Kidney epithelial cell (primary cell): ENCODE measurements around the gene EFR3B. TPM values are rescaled to one million over a fixed set of nuclear protein-coding genes. Genes with fewer than 3 reads are reported as not detected.
"Not testable (repeated sequence)": the region's sequence is repeated elsewhere in the genome, so short reads cannot be mapped to it uniquely, and the experiment has no call there.

Experiments used
- DNase-seq: peaks from one replicate; pipeline ENCODE4 v3.0.0-alpha.2; 2010; ENCODE audit warnings: low read depth
- H3K27me3 ChIP-seq: 2 replicates; pipeline ENCODE4 v1.6.0; 2011; ENCODE audit warnings: low read length; ENCODE audit not compliant: control insufficient read depth, insufficient read depth
- H3K36me3 ChIP-seq: 2 replicates; pipeline ENCODE4 v1.5.1; 2011; ENCODE audit warnings: low read length; ENCODE audit not compliant: control insufficient read depth, insufficient read depth
- H3K4me3 ChIP-seq: 2 replicates; pipeline ENCODE4 v1.5.1; 2011; ENCODE audit warnings: low read depth, mild to moderate bottlenecking, control low read depth, low read length
- total RNA-seq: library from RNA; depleted of rRNA; stranded (reverse); fragments of >200 nt; gene quantifications from 2 replicates; pipeline ENCODE4 v1.2.3, GENCODE V29; 2015
- TF ChIP-seq, protein P1 (sequence below): IDR thresholded peaks from 2 replicates; pipeline ENCODE4 v1.5.1; 2011; ENCODE audit warnings: mild to moderate bottlenecking, moderate library complexity, low read length, control low read depth, inconsistent platforms; ENCODE audit not compliant: insufficient read depth, poor library complexity, severe bottlenecking

EFR3B gene
- total RNA-seq, 1 donor from 2014 or later, result 2.3 TPM

DNA sequence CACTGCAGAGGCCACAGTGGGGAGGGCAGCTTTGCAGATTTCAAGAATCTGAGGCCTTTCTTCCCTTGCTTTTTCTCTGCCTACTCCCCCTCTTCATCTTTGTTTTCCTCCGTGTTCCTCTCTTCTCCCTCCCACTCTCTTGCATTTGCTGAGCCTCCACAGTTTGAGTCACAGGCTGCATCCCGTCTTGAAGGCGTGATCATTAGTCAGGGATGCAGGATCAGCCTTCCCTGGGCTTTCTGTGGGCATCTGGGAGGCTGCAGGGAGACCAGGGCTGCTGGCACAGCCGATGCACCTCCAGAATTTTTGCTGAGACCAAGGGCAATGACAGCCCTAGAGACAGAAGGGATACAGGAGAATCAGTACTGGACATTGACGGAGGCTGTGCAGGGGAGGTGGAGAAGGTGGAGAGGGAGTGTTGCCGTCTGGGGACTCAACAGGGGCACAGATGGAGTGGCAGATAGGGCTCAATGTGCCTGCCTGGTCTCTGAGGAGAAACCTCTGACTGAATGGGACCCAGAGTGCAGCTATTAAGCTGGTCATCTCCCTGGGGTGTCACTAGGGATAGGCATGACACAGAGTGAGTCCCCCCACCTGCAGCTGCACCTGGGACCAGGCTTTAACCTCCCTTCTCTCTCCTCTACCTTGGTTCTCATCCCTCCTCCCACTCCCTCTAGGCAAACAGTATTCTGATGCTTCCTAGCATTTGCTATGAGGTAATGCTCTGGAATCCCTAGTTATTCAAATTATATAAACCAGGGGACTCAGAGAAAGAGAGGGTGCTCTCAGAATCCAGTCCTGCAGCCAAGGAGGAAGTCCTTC is 41.2 kb upstream of the EFR3B start:
- no peak for DNase-seq
- TF ChIP-seq, protein P1, sequence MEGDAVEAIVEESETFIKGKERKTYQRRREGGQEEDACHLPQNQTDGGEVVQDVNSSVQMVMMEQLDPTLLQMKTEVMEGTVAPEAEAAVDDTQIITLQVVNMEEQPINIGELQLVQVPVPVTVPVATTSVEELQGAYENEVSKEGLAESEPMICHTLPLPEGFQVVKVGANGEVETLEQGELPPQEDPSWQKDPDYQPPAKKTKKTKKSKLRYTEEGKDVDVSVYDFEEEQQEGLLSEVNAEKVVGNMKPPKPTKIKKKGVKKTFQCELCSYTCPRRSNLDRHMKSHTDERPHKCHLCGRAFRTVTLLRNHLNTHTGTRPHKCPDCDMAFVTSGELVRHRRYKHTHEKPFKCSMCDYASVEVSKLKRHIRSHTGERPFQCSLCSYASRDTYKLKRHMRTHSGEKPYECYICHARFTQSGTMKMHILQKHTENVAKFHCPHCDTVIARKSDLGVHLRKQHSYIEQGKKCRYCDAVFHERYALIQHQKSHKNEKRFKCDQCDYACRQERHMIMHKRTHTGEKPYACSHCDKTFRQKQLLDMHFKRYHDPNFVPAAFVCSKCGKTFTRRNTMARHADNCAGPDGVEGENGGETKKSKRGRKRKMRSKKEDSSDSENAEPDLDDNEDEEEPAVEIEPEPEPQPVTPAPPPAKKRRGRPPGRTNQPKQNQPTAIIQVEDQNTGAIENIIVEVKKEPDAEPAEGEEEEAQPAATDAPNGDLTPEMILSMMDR, result no peak
- no peaks in the 10 kb centered on the region for H3K27me3 ChIP-seq
- no peaks in the 10 kb centered on the region for H3K36me3 ChIP-seq
- no peak overlapping the region for H3K4me3 ChIP-seq

DNA sequence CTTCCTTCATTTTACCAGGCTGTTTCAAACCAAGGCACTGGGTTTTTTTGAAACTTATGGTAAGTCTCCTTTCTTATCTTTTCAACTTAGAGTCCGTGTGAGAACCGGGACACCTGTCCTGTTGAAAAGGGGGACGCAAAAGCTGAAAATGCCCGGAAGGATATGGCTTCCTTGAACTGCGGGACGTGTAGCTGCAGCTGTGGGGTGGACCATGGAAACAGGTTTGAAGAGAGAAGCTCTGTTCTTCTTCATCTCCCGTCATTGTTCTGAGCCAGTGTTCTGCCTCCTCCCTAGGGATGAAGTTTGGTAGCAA is 40.6 kb upstream of the EFR3B start:
- TF ChIP-seq, protein P1, result no peak
- Histone ChIP-seq H3K36me3 (no peaks in the 10 kb centered on the region), H3K27me3 (no peaks in the 10 kb centered on the region), H3K4me3 (no peak overlapping the region)
- no peak for DNase-seq

DNA sequence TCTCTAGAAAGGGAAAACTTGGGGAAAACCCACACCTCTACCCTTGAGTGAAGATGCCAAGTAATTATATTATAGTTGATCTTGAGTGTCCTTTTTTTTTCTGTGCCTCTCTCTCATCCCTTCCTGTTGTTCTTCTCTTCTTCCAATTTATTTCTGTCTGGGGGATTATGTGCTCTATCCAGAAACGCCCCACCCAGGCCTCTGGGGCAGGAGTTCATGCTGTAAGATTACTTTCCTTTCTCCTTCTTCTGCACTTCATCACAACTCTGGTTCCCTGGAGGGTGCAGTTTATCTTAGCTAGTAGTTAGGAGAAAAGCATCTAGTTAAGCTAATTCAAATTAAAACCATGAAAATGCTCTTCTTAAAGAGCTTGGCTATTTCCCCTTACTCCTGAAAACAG is 39.8 kb upstream of the EFR3B start:
- TF ChIP-seq, protein P1, result no peak
- Histone ChIP-seq H3K27me3 (no peaks in the 10 kb centered on the region), H3K36me3 (no peaks in the 10 kb centered on the region), H3K4me3 (no peak overlapping the region)
- DNase-seq, result no peak

DNA sequence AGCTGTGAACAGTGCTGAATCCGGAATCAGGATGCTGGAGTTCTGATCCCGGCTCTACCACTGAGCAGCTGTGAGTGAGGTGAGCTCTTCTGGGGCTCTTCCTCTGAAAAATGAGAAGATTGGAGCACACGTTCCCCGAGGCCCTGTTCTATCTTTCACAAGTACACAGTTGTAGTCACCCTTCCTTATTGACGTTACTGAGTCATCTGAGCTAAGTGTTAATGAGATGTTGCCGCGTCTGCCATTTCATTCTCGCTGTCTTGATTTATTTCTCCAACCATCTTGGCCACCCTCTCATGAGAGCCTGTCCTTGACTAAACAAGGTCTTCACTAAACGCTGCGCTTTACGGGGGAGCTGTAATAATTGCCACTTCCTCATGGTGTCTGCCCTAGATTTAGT is 31.9 kb upstream of the EFR3B start:
- no peak overlapping the region for H3K4me3 ChIP-seq
- no peaks in the 10 kb centered on the region for H3K27me3 ChIP-seq
- TF ChIP-seq, protein P1, result no peak
- no peaks in the 10 kb centered on the region for H3K36me3 ChIP-seq
- no peak for DNase-seq

DNA sequence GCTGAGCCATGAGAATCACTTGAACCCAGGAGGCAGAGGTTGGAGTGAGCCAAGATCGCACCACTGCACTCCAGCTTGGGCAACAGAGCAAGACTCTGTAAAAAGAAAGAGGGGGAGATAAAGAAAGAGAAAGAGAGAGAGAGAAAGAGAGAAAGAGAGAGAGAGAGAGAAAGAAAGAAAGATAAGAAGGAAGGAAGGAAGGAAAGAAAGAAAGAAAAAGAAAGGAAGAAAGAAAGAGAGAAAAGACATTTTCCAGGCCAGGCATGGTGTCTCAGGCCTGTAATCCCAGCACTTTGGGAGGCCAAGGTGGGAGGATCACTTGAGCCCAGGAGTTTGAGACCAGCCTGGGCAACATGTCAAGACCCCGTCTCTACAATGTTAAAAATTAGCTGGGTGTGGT is 30.5 kb upstream of the EFR3B start:
- H3K4me3 ChIP-seq, H3K27me3 ChIP-seq, H3K36me3 ChIP-seq, DNase-seq: not testable (repeated sequence)

DNA sequence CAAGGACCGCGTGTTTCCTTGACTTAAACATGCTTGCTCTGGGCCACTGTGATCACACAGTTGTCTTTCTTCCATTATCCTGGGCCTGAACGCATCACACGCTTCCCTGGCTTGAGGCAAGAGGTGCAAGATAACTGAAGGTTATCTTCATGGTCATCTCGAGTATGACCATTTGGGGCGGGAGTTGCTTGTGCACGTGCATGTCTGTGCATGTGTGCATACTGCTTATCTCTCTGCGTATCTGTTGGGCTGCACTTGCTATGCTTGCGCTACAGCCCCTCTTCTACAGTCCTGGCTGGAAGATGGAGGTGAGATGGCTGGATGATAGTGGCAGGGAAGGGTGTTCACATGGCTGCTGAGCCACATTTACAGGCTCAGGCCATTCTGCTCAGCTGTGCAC is 27.2 kb upstream of the EFR3B start:
- TF ChIP-seq, protein P1, result no peak
- no peak overlapping the region for H3K4me3 ChIP-seq

More for the DNA sequence above, 27.2 kb upstream of the EFR3B start:
- Histone ChIP-seq H3K36me3 (no peaks in the 10 kb centered on the region), H3K27me3 (no peaks in the 10 kb centered on the region)
- no peak for DNase-seq
